GM21528 (cell line): ENCODE measurements around the gene ADRA1B.

Experiments used
- ATAC-seq: cut with Tn5 transposase; IDR thresholded peaks from one replicate; pipeline ENCODE4 v1.9.1; 2021; ENCODE audit warnings: mild to moderate bottlenecking, moderate library complexity; ENCODE audit not compliant: unreplicated experiment, low FRiP score

The ADRA1B gene

DNA sequence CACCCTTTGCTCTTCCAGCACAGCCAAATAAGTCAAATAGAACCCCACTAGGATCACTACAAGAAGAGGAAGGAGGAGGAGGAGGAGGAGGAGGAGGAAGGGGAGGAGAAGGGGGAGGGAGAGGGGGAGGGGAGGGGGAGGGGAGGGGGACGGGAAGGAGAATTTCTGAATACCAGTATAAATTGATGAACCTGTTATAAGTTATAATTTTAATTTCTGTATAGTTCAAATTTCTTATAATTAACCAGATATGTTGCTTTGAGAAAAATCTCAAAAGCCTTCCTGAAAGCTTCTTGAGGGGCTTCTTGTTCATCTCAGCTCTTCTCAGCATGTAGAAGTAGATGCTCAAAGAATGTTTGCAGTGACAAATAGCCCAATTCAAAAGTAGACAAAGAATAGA lies 15.0 kb upstream of the ADRA1B start:
- ATAC-seq: no peak

DNA sequence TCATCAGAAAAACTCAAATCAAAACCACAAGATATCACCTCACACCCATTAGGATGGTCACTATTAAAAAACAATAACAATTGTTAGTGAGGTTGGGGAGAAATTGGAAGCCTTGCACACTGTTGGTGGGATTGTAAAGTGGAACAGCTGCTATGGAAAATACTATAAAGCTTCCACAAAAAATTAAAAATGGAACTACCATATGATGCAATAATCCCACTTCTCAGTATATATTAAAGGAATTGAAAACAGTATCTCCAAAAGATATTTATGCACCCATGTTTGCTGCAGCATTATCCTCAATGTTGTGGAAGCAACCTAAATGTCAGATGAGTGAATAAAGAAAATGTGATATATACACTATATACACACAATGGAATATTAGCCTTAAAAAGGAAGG lies 14.5 kb upstream of the ADRA1B start:
- ATAC-seq: no peak

DNA sequence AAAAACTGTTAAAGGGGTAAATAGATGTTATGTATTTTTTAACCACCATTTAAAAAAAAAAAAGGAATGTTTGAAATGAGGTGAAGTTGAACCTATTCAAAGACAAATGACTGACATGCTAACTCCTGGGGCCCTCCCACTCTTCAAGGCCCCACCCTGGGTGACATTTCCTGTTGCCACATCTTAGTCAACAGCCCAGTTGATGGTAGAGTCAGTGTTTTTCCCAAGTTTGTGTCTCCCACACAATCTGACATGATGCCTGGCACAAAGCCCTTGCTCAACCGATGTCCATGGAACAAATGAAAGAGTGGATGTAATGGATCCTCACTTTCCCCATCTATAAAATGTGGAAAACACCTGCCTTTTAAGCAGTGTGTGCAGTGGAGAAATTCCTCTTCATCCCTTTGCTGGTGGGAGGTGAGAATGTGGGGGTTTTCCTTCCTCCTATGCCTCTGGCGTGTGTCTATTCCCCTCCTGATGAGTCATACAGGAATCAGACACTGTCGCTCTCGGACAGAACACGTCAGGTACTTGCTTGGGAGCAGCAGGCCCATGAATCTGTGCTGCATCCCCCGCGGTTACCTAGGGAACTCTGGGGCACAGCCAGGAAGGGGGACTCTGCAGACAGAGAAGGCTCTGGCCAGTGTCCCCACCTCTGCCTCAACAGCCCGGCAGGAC lies 13.7 kb upstream of the ADRA1B start:
- no peak for ATAC-seq

DNA sequence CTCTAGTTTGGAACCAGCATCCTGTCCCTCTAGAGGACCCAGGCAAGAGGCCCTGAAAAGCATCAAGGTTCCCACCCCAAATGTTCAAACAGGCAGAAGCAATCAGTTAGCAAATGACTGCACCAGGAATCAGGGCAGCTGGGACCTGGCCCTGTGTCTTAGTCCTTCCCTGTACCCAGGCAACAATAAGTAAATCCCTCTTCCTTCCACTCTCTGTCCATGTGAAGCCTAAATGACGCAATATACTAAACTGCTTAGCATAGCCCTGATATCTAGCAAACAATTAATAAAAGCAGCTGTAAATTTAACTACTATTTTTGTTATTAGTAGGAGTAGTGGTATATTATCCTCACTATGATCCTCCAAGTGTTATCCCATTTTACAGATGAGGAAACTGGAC lies 13.2 kb upstream of the ADRA1B start:
- ATAC-seq: no peak

DNA sequence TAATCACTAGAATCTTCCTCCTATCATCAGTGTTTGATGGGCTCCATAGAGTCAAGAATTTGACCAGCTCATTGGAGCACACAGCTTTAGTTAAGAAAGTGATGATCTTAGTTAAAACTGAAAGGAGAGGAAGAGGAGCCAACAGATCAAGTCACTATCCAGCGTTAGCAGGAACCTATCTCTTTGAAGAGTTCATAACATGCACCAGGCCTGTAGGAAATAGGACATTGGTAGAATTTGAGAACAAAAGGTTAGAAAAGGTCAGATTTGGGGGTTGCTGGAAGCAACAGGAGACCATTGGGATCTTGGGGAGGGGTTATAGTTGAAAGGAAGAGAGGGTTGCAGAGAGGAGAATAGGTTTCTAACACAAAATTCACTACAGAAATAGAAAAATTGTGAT lies 11.4 kb upstream of the ADRA1B start:
- no peak for ATAC-seq

- ATAC-seq: no peak
Observed at GRCh38 chr5:159905496-159905895, 10.8 kb upstream of the ADRA1B start.

DNA sequence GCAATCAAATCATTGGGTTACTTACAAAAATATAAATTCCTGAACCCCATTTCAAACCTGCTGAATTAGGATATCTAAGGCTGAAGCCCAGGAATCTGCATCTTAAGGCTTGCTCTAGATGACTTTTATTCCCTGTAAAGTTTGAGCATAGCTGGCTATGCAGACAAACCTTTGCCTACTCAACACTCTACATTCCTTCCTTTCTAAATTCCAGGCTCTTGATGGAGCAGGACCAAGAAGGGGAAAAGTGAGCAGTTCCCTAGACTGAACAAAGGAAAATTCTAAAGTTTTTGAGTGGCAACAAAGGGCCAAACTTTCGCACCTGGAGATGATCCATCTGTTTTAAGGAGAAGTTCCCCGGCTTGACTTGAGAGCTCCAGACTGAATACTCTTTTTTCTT lies 9.8 kb upstream of the ADRA1B start:
- no peak for ATAC-seq

DNA sequence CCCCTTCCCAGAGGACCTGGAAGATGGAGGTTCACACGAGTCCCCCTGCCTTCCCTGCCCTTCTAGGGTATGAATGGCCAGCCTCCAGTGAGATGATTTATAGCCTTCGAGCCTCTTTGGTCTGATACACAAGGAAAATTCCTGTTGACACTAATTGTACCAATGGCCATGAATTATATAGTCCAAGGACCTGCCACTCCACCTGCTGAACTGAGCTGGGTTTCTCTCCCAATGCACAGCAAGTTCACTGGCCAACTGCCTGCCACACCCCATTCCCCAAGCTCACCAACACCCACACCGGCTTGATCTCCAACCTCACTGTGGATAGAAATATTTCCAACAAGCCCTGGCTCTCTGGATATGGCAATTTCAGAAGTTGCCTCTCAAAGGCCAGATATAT lies 9.3 kb upstream of the ADRA1B start:
- ATAC-seq: no peak

- ATAC-seq: no peak
Observed at GRCh38 chr5:159907689-159908590, 8.3 kb upstream of the ADRA1B start.

DNA sequence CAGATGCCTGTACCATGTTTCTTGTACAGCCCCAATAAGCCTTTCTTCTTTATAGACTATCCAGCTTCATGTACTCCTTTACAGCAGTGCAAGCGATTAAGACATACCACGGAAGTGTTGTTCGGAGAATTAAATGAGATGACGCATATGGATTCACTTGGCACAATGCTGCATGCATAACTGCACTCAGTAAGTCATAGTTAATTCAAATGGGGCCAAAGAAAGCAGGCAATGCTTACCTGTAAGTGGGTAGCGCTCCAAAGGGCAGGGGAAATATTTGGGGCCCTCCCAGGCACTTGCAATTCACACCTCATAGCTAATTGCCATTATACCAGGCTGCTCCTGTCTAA lies 7.7 kb upstream of the ADRA1B start:
- no peak for ATAC-seq

DNA sequence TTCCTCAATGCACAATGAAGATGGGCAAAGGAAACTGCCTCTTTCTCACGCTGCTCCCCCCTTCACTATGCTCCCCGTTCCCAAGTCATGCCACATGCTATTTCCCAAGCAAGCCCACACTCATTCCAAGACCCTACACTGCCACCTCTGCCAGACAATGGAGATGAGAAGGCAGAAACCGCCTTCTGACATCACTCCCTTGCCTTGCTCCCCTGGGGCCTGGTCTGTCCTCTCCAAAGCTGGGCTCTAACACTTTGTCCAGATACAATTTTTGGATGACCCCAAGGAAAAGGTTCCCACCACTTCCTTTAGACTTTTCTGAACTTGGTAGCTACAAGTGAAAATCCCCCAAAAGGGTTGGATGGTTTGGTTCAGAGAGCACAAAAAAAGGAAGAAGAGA lies 7.2 kb upstream of the ADRA1B start:
- no peak for ATAC-seq

GRCh38 chr5:159910207-159910842 lies 6.0 kb upstream of the ADRA1B start:
- ATAC-seq: no peak

DNA sequence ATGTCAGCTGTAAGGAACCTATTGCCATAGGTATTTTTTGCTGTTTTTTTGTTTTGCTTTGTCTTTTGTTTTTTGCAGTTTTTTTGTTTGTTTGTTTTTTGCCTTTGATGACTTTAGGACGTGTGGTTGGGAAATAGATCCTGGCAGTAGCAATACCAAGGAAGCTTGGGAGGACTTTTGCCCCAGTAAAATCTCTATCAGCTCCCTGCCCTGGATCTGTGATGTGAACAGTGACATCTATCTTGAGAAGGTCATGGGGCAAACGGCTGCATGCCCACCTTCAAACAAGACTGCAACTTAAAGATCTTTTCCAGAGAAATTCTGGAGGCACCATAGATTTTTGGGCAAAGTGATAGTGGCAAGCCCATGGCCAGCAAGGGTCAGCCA lies 5.4 kb upstream of the ADRA1B start:
- no peak for ATAC-seq

DNA sequence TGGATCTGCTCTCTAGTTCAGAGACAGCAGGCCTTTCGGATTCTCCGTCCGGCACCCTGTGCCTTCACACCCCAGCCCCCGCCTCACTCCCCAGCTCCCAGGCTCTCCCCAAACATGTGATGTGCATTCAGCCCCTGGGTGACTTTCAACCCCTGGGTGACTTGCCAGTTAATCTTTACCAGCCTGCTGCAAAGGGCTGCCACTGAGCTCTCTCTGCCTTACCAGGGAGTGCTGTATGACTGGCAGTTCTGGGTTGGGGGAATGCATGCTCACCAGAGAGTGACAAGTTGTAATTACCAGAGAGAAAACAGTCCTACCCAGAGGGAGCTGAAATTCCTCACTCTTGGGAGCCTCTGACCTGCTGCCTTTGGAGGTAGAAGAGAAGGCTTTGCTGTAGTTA lies 4.9 kb upstream of the ADRA1B start:
- ATAC-seq: no peak

DNA sequence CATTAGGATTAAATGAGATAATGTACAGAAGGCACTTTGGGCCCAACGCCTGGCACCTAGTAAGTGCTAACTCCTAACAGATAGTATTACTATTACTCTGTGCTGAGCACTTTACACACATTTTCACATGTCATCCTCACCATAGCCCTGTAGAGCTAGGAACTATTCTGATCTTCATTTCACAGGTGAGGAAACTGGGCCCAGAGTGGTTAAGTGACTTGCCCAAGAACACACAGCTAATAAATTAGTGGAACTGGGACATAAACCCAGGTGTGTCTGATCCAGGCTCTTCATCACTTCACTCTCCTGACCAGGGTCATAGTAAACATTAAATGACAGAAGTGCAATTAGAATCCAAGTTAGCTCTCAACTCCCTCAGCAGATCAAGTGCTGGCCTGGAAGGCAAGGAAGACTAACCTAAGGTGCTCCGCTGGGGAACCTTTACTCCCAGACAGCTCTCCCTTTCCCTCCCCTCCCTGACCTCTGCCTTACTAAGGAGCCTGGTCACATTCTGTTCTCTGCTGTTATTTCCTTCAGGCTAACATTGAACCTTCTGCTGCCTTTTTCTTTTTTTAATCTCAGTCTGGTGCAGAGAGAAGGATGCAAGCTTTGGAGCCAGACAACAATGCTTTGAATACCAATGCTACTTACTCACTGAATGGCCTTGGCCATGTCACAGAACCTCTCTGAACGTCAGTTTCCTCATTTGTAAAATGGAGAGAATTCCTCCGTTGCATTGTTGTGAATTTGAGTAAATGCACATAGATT lies 4.1 kb upstream of the ADRA1B start:
- no peak for ATAC-seq

DNA sequence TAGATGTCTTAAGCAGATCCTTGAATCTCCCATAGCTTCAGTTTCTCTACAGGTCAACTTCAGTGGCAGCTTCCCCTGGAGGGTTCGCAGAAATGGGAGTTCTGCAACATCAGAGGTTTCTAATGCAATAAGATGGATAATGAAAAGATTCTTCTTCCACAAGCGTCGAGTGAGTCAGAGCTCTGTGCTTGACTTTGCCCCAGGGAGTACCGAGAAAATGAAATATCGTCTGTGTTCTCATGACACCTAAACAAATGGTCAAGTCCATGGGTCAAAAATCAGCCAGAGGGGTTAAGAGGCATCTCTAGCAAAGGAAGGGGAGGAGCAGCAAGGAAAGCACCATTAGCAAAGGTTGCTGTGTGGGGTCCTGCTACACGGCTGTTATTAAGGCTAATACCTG lies 3.2 kb upstream of the ADRA1B start:
- ATAC-seq: no peak

DNA sequence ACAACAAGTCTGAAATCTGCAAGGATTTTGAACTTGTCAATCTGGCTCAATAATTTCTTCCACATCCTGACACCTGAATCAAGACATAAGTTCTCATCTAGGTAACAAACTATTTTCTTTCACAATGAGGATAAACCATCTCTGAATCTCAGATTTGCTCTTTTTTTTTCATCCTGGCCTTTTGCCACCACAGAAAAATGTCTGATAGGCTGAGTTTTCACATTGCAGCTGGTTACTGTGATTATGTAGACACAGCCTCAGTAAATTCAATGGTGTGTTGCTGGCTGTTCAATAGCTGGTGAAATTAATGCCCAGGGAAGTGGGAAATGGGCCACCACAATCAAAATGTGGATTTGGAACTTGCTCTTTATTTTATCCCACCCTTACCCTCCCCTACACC lies 2.8 kb upstream of the ADRA1B start:
- ATAC-seq: no peak

GRCh38 chr5:159916841-159917761 lies 819 bp downstream of the ADRA1B start:
- ATAC-seq: no peak

DNA sequence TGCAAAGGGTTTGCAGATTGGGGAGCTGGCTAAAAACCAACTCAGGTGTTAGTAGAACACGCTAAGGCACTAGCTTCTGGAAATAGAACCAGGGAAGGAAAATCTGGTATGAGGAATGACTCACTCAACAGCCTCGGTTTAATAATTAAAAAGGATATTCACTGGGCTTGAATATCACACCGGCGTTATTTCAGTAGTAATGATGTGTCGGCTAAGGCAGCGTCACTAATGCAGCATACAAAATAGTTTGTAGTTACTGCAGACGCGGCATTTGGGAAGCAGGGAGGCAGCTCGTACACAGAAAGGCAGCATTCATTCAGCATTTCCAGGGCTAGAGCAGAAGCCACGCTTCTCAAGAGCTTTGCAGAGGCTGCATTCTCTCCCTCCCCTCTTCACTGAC lies 1.7 kb downstream of the ADRA1B start:
- ATAC-seq: no peak

DNA sequence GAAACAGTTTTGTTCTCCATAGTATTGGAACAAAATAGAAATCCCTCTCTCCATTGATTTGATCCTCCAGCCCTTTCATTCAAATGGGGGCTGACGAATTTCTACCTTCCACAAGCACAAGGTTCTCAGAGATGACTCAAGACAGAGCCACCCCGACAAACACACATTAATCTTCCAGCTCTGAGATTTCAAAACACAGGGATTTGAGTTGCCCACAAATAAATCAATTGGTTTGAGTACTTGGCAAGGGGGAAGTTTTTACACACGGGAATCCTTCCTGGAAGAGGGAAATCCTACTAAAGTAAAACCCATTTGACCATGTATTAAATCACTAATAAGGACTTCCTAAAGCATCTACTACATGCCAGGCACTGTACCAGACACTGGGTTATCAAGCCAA lies 5.4 kb downstream of the ADRA1B start:
- ATAC-seq: no peak
